NCI-H128 (cell line): ENCODE data around the gene CIAPIN1.
"Not testable (repeated sequence)": the region's sequence is repeated elsewhere in the genome, so short reads cannot be mapped to it uniquely, and the experiment has no call there.

Source experiments
- DNase-seq: peaks from one replicate; lab custom pipeline; 2025; ENCODE audit not compliant: unreplicated experiment; lab: John Stamatoyannopoulos, UW

Gene CIAPIN1

DNA sequence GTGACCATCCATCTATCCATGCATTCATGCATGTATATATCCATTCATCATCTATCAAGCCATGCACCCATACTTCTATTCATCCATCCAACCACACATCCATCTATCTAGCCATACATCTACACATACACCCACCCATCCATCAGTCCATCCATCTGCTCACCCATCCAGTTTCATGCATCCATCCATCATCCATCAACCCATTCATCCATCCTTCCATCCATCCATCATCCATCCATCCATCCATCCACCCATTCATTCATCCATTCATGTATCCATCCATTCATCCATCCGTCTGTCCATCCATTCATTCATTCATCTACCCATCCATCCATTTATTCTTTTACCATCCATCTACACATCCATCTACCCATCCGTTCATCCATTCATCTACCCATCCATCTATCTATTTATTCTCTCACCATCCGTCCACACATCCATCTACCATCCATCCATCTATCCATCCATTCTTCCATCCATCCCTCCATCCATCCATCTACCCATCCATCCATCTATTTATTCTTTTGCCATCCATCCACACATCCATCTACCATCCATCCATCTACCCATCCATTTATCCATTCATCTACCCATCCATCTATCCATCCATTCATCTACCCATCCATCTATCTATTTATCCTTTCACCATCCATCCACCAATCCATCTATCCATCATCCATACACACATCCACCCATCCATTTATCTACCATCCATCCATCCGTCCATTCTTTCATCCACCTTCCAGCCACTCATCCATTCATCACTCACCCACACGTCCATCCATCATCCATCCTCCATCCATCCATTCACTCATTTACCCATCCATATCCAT lies 39.4 kb downstream of the CIAPIN1 start:
- no peak for DNase-seq

- DNase-seq = no peak
Observed at GRCh38 chr16:57406881-57407280, 40.3 kb downstream of the CIAPIN1 start.

DNA sequence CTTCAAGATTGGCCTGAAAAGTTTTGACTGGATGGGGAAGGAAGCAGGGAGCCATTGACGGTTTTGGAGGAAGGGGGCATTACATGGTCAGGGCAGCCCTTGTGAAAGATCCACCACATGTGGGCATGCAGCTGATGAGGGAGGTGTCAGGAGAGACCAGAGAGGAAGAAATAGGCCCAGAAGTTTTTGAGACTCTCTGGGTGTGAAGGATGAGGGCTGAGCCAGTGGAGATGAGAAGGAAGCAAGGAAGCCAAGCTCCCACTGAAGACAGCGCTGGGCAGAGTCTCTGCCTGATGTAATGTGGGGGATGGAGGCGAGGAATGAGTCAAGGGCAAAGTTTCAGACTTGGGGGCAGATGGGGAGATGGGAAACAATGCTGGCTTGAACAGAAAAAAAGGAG lies 42.1 kb downstream of the CIAPIN1 start:
- no peak for DNase-seq

DNA sequence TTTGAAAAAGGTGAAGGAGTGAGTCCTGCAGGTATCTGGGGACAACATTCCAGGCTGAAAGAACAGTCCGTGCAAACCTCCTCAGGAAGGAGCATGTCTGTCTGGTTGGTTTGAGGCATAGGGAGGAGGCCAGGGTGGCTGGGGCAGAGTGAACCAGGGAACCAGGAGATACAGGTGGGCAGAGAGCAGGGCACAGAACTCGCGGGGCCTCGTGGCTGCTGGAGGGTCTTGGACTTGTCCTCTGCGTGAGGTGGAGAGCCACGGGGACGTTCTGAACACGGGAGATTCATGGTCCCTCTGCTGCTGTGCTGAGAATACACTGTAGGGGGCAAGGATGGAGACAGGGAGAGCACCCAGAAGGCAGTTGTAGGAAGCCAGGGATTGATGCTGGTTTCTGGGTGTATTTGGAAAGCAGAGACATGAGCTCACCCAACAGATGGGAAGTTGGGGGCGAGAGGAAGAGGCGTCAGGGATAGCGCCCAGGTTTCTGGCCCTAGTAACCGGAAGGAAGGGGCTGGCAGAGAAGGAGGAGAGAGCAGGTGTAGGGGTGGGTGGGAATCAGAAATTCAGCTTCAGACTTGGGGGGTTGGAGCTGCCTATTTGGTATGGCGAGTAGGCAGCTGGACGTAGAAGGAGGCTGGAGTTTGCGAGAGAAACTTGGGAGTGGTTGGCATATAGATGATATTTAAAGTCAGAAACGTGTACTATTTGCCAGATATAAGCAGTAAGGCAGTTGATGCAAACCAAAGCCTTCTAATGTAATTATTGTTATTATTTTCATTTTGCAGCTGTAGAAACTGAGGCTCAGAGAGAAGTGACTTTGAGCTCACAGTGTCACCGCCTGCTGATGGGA lies 43.0 kb downstream of the CIAPIN1 start, which contains the start of gene CCL17:
TSS of gene CCL17 (plus strand) at position 803 of the 853 bp plus-strand sequence. CDS start 9,166 bp downstream, outside the sequence.
- DNase-seq = no peak

DNA sequence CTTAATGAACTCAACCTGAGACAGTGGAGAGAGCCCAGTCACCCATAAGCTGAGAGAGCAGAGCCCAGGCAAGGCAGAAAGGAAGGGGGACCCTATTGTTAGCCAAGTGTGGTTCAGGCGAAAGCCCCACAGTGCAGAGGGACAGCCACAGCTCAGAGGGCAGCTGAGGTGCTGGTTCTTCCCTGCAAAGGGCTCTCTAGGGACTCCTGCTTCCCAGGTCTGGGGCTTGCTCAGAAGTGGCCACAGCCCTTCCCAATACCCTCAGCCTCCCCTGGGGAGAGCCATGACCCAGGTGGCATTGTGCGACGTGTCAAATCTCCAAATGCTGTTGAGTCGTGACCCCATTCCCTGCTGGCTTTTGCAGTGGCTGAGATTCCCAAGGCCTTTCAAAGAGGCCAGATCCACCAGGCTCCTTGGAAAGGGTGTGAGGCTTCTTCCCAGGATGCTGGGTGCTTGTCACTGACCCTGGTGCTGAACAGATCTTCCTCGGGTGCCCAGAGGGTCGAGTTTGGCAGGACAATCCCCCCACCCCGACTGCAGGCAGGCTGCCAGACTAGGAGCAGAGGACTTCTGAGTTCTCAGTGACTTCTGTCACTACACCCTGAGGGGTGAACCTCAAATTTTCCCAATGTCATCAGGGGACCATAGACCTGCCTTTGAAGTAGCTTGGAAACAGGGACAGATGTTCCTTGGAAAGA lies 45.1 kb downstream of the CIAPIN1 start:
- no peak for DNase-seq

GRCh38 chr16:57397493-57397892 lies 49.7 kb downstream of the CIAPIN1 start:
- not testable (repeated sequence) for DNase-seq

DNA sequence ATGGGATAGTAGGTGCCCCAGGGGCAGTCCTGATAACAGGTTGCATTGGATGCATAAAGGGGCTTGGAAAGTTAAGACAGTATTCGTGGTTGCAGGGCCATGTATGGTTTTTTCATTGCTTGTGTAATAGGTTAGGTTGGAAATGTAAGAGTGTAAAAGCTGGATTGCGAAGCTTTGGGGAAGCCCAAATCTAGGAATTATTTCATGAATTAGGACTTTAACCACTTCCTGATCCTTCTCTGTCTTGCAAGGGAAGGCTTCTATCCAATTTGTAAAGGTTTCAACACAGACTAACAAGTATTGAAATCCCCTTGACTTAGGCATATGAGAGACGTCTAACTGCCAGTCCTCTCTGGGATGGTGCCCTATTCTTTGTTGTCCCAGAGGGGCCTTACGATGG lies 50.4 kb downstream of the CIAPIN1 start:
- DNase-seq = no peak

DNA sequence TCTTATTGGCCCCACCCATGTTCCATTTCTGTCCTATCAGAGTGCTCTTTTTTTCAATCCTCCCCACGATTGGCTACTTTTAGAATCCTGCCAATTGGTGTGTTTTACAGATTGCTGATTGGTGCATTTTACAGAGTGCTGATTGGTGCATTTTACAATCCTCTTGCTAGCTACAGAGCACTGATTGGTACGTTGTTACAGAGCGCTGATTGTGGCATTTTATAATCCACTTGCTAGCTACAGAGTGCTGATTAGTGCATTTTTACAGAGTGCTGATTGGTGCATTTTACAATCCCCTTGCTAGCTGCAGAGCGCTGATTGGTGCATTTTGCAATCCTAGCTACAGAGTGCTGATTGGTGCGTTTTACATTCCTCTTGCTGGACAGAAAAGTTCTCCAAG lies 52.2 kb downstream of the CIAPIN1 start:
- no peak for DNase-seq

GRCh38 chr16:57394444-57394843 lies 52.7 kb downstream of the CIAPIN1 start:
- no peak for DNase-seq

DNA sequence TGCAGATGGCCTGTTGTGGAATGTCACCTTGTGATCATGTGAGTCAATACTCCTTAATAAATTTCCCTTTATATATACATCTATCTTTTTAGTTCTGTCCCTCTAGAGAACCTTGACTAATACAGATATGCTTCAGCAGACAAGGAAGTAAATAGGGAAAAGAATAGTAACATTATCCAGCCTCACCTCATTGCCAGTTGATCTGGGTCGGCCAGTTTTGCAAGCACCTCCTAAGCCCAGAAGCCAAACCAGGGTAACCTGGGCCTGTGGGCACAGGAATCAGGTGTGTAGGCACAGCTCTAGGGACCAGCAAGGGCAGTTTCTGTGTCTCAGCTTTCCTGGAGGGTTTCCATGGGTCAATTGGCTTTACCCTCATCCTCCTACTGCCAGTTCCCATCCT lies 54.5 kb downstream of the CIAPIN1 start:
- DNase-seq = no peak

DNA sequence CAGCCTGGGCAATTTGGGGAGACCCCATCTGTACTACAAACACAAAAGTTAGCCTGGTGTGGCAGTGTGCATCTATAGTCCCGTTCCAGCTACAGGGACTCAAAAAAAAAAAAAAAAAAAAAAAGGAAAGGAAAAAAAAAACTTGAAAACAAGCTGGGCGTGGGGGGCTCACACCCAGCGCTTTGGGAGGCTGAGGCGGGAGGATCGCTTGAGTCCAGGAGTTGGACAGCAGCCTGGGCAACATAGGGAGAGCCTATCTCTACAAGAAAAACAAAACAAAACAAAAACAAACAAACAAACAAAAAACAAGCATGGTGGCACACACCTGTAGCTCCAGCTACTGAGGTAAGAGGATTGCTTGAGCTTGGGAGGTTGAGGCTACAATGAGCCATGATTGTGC lies 55.5 kb downstream of the CIAPIN1 start:
- DNase-seq = no peak

DNA sequence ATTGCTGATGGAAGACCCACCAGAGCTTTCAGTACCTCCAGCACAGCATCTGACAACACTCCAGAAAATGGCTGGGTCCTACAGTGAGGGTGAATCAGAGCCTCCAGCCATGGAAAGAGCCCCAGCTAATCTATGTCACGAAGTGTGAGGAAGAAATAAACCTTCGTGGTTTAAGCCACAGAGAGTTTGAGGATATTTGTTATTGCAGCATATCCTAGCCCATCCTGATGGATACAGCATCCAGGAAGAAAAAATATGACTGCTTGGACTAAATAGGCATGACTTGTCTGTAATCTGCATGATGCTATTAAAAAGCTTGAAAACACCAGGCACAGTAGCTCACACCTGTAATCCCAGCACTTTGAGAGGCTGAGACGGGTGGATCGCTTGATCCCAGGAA lies 55.9 kb downstream of the CIAPIN1 start:
- no peak for DNase-seq

DNA sequence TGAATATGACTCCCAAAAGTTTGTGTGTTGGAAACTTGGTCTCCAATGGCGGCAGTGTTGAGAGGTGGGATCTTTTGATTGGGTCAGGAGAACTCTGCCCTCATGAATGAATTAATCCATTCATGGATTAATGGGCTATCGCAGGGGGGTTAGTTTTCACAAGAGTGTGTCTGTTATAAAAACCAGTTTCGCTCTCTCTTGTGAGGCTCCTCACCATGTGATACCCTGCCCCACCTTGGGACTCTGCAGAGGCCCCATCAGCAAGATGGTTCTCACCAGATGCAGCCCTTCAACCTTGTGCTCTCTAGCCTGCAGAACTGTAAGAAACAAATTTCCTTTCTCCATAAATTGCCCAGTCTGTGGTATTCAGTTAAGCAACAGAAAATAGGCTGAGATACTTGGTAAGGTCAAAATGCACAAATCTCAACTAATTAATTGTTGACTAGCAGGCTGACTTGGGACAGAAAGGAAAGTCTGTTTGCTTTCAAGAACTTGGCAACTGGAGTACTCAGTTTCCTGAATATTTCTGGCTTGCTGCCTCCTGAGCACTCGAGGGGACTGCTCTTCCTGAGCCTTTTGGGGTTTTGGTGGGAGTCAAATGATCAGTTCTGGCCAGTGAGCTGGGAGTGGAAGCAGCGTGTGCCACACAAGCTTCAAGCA lies 56.4 kb downstream of the CIAPIN1 start:
- DNase-seq = no peak

DNA sequence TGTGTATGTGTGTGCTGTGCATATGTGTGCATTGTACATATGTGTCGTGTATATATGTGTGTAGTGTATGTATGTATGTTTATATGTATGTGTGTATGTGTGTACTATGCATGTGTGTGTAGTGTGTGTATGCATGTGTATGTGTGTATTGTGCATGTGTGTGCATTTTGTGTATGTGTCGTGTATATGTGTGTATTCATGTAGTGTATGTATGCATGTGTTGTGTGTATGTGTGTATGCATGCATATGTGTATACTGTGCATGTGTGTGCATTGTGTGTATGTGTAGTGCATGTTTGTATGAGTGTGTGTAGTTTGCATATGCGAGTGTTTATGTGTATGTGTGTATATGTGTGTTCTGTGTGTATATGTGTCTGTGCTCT lies 58.1 kb downstream of the CIAPIN1 start:
- no peak for DNase-seq

GRCh38 chr16:57388359-57389086 lies 58.7 kb downstream of the CIAPIN1 start:
- DNase-seq = no peak

- DNase-seq = no peak
Observed at GRCh38 chr16:57387598-57388354, 59.4 kb downstream of the CIAPIN1 start.

GRCh38 chr16:57386381-57386951 lies 60.7 kb downstream of the CIAPIN1 start:
- DNase-seq = no peak

DNA sequence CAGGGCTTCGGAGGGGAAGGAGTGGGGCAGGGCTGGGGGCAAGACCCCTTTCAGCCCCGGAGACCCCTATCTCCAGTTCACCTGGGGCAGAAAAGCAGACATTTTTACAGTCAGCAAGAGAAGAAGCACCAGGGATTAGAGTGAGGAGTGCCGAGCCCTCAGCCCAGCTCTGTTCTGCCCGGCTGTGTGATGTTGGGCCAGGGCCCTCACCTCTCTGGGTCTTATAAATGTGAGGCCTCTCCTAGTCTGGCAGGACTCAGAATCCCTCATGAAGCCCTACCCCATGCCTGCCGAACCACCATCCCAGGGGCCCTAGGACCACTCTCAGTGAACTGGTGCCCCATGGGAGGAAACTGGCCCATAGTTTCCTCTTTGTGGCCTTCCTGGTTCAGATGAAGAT lies 62.1 kb downstream of the CIAPIN1 start:
- no peak for DNase-seq
